CD14-positive monocyte (primary cell): Measurements from ENCODE around the gene SECISBP2L. TPM values are rescaled to one million over a fixed set of nuclear protein-coding genes. Genes with fewer than 3 reads are reported as not detected.

ENCODE experiments used
- DNase-seq, 3 donors: peaks; one replicate each; pipeline ENCODE4 v3.0.0-alpha.2; 2011 to 2022
- H2AFZ ChIP-seq: 2 replicates; pipeline ENCODE4 v1.6.0; 2012; ENCODE audit warnings: mild to moderate bottlenecking, low read depth, low read length, inconsistent platforms; ENCODE audit not compliant: insufficient read depth, poor library complexity, severe bottlenecking
- H3K27ac ChIP-seq, 2 donors: 1 replicate in 1 of 2; 2 replicates in 1 of 2; pipeline ENCODE4 v1.5.1; 2012 to 2013; ENCODE audit warnings: low read length in 2 of 2, control low read depth in 1 of 2, inconsistent platforms in 1 of 2, low read depth in 1 of 2, mild to moderate bottlenecking in 1 of 2
- H3K27me3 ChIP-seq, 2 donors: one replicate each; pipeline versions ENCODE4 v1.6.0 to v1.6.1; 2011 to 2013; ENCODE audit warnings: low read length in 2 of 2; ENCODE audit not compliant: control insufficient read depth in 2 of 2, insufficient read depth in 2 of 2
- H3K36me3 ChIP-seq, 2 donors: replicated peaks in 1 of 2; 1 replicate in 1 of 2; 2 replicates in 1 of 2; pipeline versions ENCODE4 v1.5.1 to v1.6.1; 2012 to 2013; ENCODE audit warnings: low read length in 2 of 2, control low read depth in 1 of 2, inconsistent platforms in 1 of 2, mild to moderate bottlenecking in 1 of 2; ENCODE audit not compliant: insufficient read depth in 2 of 2, control insufficient read depth in 1 of 2
- H3K4me1 ChIP-seq, 2 donors: 1 replicate in 1 of 2; 2 replicates in 1 of 2; pipeline versions ENCODE4 v1.5.1 to v1.6.1; 2012 to 2013; ENCODE audit warnings: low read length in 2 of 2, control low read depth in 1 of 2, inconsistent platforms in 1 of 2, mild to moderate bottlenecking in 1 of 2, moderate library complexity in 1 of 2; ENCODE audit not compliant: insufficient read depth in 2 of 2, control insufficient read depth in 1 of 2
- H3K4me2 ChIP-seq: replicated peaks from 2 replicates; pipeline ENCODE3; 2012; ENCODE audit warnings: low read length, moderate library complexity, mild to moderate bottlenecking; ENCODE audit not compliant: poor library complexity, severe bottlenecking; ENCODE audit errors: extremely low read depth
- H3K4me3 ChIP-seq, 3 experiments: fragments of 200-600 bp in 1 of 3; sonication (generic) in 1 of 3; replicated peaks in 1 of 3; 1 replicate in 2 of 3; 2 replicates in 1 of 3; pipeline ENCODE4 v1.5.1; 2011 to 2013; ENCODE audit warnings: low read length in 3 of 3, mild to moderate bottlenecking in 3 of 3, control low read depth in 2 of 3, low read depth in 2 of 3, inconsistent platforms in 1 of 3, moderate library complexity in 1 of 3
- H3K79me2 ChIP-seq: 2 replicates; pipeline ENCODE4 v1.6.0; 2012; ENCODE audit warnings: mild to moderate bottlenecking, control low read depth, inconsistent platforms, low read length, moderate library complexity; ENCODE audit not compliant: insufficient read depth
- H3K9ac ChIP-seq: 2 replicates; pipeline ENCODE4 v1.6.0; 2017; ENCODE audit warnings: low read length, mild to moderate bottlenecking; ENCODE audit not compliant: insufficient read depth, poor library complexity, severe bottlenecking
- H3K9me3 ChIP-seq, 2 donors: replicated peaks in 1 of 2; 1 replicate in 1 of 2; 2 replicates in 1 of 2; pipeline versions ENCODE4 v1.5.1 to v1.6.1; 2012 to 2013; ENCODE audit warnings: low read length in 2 of 2, control low read depth in 1 of 2; ENCODE audit not compliant: control insufficient read depth in 1 of 2, insufficient read depth in 1 of 2
- H4K20me1 ChIP-seq: 2 replicates; pipeline ENCODE4 v1.6.0; 2012; ENCODE audit warnings: mild to moderate bottlenecking, low read length, control low read depth, moderate library complexity; ENCODE audit not compliant: insufficient read depth
- H3K27ac Mint-ChIP-seq, 7 donors: one replicate each; pipeline ENCODE4 v1.8.0; 2020; ENCODE audit warnings: mild to moderate bottlenecking in 7 of 7, mixed read lengths in 7 of 7, moderate library complexity in 6 of 7, inconsistent platforms in 2 of 7
- H3K27me3 Mint-ChIP-seq, 3 donors: one replicate each; pipeline ENCODE4 v1.8.0; 2021 to 2022; ENCODE audit warnings: low read depth in 3 of 3, mild to moderate bottlenecking in 3 of 3, mixed read lengths in 3 of 3, moderate library complexity in 3 of 3, inconsistent platforms in 1 of 3
- H3K36me3 Mint-ChIP-seq, 2 donors: one replicate each; pipeline ENCODE4 v1.8.0; 2020; ENCODE audit warnings: mixed read lengths in 2 of 2, inconsistent platforms in 1 of 2, mild to moderate bottlenecking in 1 of 2
- H3K4me1 Mint-ChIP-seq: one replicate; pipeline ENCODE4 v1.8.0; 2020; ENCODE audit warnings: mild to moderate bottlenecking, mixed read lengths
- H3K4me3 Mint-ChIP-seq, 2 donors: one replicate each; pipeline ENCODE4 v1.8.0; 2020; ENCODE audit warnings: mild to moderate bottlenecking in 2 of 2, mixed read lengths in 2 of 2, moderate library complexity in 1 of 2
- H3K9me3 Mint-ChIP-seq, 7 donors: one replicate each; pipeline ENCODE4 v1.8.0; 2020 to 2022; ENCODE audit warnings: mixed read lengths in 7 of 7, mild to moderate bottlenecking in 6 of 7, moderate library complexity in 6 of 7, inconsistent platforms in 2 of 7
- CTCF ChIP-seq: fragments of 200-600 bp; IDR thresholded peaks from one replicate; pipeline ENCODE4 v1.8.0; 2022; ENCODE audit warnings: antibody characterized with exemption, mild to moderate bottlenecking
- WGBS: methylation state at CpG from one replicate; pipeline ENCODE4 v1.1.5; 2013; ENCODE audit warnings: missing lambda C conversion rate; ENCODE audit not compliant: insufficient coverage; 5-methylcytosine and 5-hydroxymethylcytosine counted together
- intact Hi-C, 2 donors: fragments of 100-400 bp; cut with micrococcal nuclease; formaldehyde crosslinking; loops; one replicate each; pipeline versions ENCODE4 v1.15.0 to v1.15.1; 2023
- polyA plus RNA-seq, 3 donors: library from polyadenylated mRNA; depleted of rRNA in 1 of 3; unstranded in 2 of 3; stranded (reverse) in 1 of 3; fragments of 300-500 nt in 2 of 3; fragments of >200 nt in 1 of 3; fragmentation: Illumina TruSeq in 2 of 3; gene quantifications; 1 replicate in 2 of 3; 2 replicates in 1 of 3; pipeline ENCODE4 v1.2.3, GENCODE V29; 2012 to 2021

SECISBP2L gene
- polyA plus RNA-seq, 3 donors: 5.0 to 19.8 (median 9.5) TPM

DNA sequence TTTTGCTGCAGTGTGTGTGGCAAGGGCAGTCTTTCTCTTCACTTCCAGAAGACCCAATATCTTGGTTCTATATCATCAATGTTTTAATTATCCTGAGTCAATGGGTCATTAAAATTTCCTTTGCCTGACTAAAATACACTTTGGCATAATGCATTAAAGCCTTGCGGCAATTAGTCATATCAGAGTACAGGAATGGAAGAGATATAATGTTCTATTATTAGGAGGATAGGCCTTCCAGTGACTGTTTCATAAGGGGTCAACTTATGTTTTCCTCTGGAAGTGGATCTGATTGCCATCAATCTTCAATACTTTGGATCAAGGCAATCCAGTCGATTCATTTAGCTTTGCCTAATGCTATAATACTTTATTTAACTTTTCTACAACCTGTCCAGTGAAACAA lies 9.4 kb upstream of the SECISBP2L start:
- Histone ChIP-seq H3K4me3 (no peak overlapping the region), H3K27me3 (no peaks in the 10 kb centered on the region), H3K27ac (no peak overlapping the region), H3K4me2 (no peak overlapping the region), H3K4me1 (no peaks in the 10 kb centered on the region), H3K36me3 (no peaks in the 10 kb centered on the region), H2AFZ (no peak overlapping the region), H3K9ac (no peak overlapping the region), H4K20me1 (no peaks in the 10 kb centered on the region), H3K79me2 (no peaks in the 10 kb centered on the region), H3K9me3 (peaks cover 0 to 4% of the 10 kb centered on the region in 2 donors)
- Mint-ChIP-seq H3K27ac (no peak overlapping the region), H3K27me3 (peaks cover 0 to 1% (median 0%) of the 10 kb centered on the region in 3 donors), H3K9me3 (peaks cover 0 to 13% (median 5%) of the 10 kb centered on the region in 7 donors), H3K4me1 (no peaks in the 10 kb centered on the region), H3K36me3 (no peaks in the 10 kb centered on the region), H3K4me3 (no peak overlapping the region)
- intact Hi-C loops: no loop called here
- WGBS: no CpG with 5 or more reads among the region's 2 CpGs
- no peak for TF ChIP-seq CTCF
- no peak for DNase-seq

DNA sequence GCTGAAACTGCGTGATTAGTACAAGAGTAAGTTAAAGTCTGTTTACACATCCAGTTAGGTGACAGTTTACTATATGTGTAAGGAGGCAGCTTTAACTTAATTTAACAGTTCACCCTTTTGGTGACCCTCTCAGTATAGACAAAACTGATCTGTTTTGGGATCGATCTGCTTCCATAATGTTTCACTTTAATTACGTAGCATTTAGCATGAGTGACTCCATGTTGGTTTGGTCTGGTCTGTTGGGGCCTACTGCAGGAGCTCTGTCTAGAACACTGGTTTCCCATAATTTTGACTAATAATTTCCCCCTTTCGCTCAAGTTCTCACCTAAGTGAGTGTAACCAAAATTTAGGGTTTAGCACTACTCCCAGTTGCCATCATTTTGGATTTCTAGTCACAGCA lies 6.4 kb upstream of the SECISBP2L start:
- no peak overlapping the region for H3K27ac Mint-ChIP-seq
- WGBS: 100% methylated on average over 1 of the region's 4 CpGs
- no peak overlapping the region for H3K4me2 ChIP-seq
- H3K36me3 ChIP-seq: no peaks in the 10 kb centered on the region
- H3K9ac ChIP-seq: no peak overlapping the region
- no peaks in the 10 kb centered on the region for H4K20me1 ChIP-seq
- DNase-seq: no peak
- intact Hi-C loops: no loop called here
- H3K4me1 Mint-ChIP-seq: no peaks in the 10 kb centered on the region
- H3K4me1 ChIP-seq: no peaks in the 10 kb centered on the region
- H3K79me2 ChIP-seq: no peaks in the 10 kb centered on the region
- no peak overlapping the region for H3K27ac ChIP-seq
- no peak overlapping the region for H2AFZ ChIP-seq
- TF ChIP-seq CTCF: no peak
- H3K36me3 Mint-ChIP-seq: no peaks in the 10 kb centered on the region
- H3K4me3 ChIP-seq: no peak overlapping the region
- H3K27me3 ChIP-seq: no peaks in the 10 kb centered on the region
- H3K9me3 Mint-ChIP-seq: peaks cover 0 to 13% (median 5%) of the 10 kb centered on the region in 7 donors
- H3K27me3 Mint-ChIP-seq: peaks cover 0 to 1% (median 1%) of the 10 kb centered on the region in 3 donors
- H3K4me3 Mint-ChIP-seq: no peak overlapping the region
- peaks cover 0 to 4% of the 10 kb centered on the region in 2 donors for H3K9me3 ChIP-seq
